Activated naive CD8-positive, alpha-beta T cell (primary cell): ENCODE results near the gene TADA2B.
"Not testable (repeated sequence)": the region's sequence is repeated elsewhere in the genome, so short reads cannot be mapped to it uniquely, and the experiment has no call there.

ENCODE experiments used
- H3K27ac Mint-ChIP-seq: one replicate; pipeline ENCODE4 v1.8.0; 2021; ENCODE audit warnings: mixed read lengths
- H3K27me3 Mint-ChIP-seq: one replicate; pipeline ENCODE4 v1.8.0; 2021; ENCODE audit warnings: mixed read lengths
- H3K36me3 Mint-ChIP-seq: one replicate; pipeline ENCODE4 v1.8.0; 2021; ENCODE audit warnings: mixed read lengths
- H3K4me1 Mint-ChIP-seq: one replicate; pipeline ENCODE4 v1.8.0; 2021; ENCODE audit warnings: low read depth, mixed read lengths
- H3K4me3 Mint-ChIP-seq: one replicate; pipeline ENCODE4 v1.8.0; 2021; ENCODE audit warnings: mild to moderate bottlenecking, mixed read lengths
- H3K9me3 Mint-ChIP-seq: one replicate; pipeline ENCODE4 v1.8.0; 2021; ENCODE audit warnings: low read depth, mixed read lengths

The TADA2B gene

DNA sequence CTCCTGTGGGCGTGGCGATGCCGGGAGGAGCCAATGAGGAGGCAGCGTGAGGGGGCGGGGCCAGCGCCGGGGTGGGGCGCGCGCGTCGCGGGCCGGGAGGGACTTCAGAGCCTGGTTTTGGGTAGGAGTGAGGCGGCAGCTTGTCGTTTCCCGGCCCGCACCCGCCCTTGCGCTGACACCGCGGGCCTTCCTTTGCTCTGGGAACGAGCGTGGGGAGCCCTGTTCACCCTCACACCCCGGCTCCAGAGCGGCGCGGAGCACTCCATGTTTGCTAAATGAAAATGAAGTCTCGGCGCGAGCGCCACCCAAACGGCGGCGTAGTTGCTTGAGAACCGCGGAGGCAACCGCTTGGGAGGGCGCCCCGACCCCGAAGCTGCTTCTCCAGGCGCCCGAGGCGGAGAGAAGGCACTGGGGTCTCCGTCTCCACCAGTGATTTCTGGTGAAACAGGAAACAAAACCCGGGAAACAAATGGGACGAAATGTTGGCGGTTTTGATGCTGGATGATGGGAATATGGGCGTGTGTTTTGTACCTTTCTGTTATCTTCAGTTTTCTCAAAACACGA lies 25.2 kb downstream of the TADA2B start:
- peak overlapping the region; percentile 96 for H3K27ac Mint-ChIP-seq
- H3K36me3 Mint-ChIP-seq: peaks cover 10% of the 10 kb centered on the region
- H3K9me3 Mint-ChIP-seq: no peaks in the 10 kb centered on the region
- H3K4me1 Mint-ChIP-seq: peaks cover 51% of the 10 kb centered on the region
- H3K27me3 Mint-ChIP-seq: no peaks in the 10 kb centered on the region
- H3K4me3 Mint-ChIP-seq: peak overlapping the region; percentile 95

DNA sequence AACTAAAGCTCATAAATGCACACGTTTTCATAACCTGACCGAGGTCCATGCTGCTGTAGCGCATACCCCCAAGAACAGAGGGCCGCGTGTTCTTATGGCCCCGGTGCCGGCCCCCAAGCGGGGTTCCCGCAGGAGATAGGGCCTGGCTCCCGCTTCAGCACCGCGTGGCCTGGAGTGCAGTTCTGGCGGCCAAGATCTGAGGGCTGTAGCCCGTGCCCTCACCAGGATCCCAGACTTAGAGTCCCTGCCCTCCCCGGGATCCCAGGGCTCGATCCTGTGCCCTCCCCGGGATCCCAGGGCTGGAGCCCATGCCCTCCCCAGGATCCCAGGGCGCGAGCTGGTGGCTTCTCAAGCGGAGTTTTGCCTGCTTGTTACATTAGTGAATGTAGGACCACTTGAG lies 25.7 kb downstream of the TADA2B start:
- Mint-ChIP-seq H3K4me1 (peaks cover 48% of the 10 kb centered on the region), H3K4me3 (peak overlapping the region; percentile 95), H3K36me3 (peaks cover 10% of the 10 kb centered on the region), H3K9me3 (no peaks in the 10 kb centered on the region), H3K27ac (peak overlapping the region; percentile 96), H3K27me3 (no peaks in the 10 kb centered on the region)

DNA sequence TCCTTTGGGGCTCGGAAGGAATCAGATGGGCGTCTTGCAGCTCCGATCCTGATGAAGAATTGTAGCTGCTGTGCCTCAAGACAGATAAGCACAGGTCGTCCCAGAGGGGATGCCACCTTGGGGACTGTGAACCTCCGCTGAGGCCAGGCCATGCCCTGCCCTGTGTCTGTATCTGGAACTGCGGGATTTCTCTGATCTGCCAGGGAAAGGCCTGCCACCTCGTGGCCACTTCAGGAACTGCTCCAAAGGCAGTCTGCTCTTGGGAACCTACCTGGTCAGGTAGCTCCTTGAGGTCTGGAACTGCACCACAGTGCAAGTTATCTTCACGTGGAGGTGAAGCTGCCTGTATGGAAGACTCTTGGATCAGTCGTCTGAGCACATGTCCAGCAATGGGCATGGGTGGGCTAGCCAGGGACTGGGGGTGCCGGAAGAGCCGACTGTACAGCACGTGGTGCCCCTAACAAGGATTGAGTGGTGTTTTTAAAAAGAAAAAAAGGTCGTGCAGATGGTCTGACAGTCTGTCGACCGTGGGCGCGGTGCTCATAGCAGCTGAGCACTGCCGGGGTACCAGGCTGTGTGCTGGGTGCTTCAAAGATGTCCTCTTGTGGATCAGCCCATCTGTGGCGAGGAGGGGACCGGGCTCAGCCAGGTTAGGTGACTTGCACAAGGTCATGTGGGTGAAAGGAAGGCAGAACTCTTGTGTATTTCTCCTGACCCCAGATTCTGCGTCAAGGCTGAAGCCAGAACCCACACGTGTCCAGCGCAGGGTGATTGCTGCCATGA lies 27.7 kb downstream of the TADA2B start:
- H3K4me3 Mint-ChIP-seq: peak overlapping the region; percentile 57
- H3K27me3 Mint-ChIP-seq: no peaks in the 10 kb centered on the region
- peaks cover 33% of the 10 kb centered on the region for H3K4me1 Mint-ChIP-seq
- peaks cover 5% of the 10 kb centered on the region for H3K36me3 Mint-ChIP-seq
- H3K27ac Mint-ChIP-seq: no peak overlapping the region
- no peaks in the 10 kb centered on the region for H3K9me3 Mint-ChIP-seq

- Mint-ChIP-seq H3K36me3 (no peaks in the 10 kb centered on the region), H3K27me3 (no peaks in the 10 kb centered on the region), H3K4me3 (no peak overlapping the region), H3K4me1 (peaks cover 16% of the 10 kb centered on the region), H3K9me3 (no peaks in the 10 kb centered on the region), H3K27ac (no peak overlapping the region)
Measured at GRCh38 chr4:7073059-7073458, 29.9 kb downstream of the TADA2B start.

DNA sequence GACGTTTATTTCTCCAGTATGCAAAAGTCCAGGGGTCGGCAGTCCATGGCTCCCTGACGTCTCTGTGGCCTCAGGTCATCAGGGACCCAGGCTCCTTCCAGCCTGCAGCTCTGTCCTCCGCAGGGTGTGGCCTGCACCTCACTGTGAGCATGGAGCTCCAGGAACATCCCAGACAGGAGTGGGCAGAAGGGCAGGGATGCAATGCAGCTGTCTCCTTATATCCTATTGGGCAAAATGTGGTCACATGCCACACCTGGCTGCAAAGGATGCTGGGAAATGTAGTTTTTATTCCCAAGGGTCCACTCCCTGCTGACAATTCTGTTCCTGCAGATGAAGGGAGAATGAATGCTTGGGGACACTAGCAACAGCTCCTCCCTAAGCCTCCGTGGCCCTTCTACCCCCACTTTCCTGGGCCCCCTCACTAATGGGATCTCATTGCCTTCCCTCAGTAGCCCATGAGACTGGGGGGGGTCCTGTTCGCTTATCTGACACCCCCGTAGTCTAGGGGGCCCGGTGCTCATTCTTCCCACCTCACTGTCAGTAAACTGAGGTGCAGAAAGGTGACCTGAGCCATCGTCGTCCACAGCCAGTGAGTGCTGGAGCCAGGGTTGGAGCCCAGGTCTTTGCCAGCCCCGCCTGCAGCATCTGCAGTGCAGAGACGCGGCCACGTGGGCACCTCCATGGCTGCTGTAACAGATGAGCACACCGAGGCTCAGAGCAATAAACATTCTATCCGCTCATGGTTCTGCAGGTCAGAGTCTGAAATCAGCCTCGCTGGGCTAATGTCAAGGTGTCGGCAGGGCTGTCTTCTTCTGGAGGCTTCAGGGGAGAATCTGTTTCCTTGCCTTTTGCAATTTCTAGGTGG lies 30.6 kb downstream of the TADA2B start:
- no peaks in the 10 kb centered on the region for H3K36me3 Mint-ChIP-seq
- no peaks in the 10 kb centered on the region for H3K27me3 Mint-ChIP-seq
- H3K9me3 Mint-ChIP-seq: no peaks in the 10 kb centered on the region
- no peak overlapping the region for H3K27ac Mint-ChIP-seq
- H3K4me1 Mint-ChIP-seq: peaks cover 11% of the 10 kb centered on the region
- H3K4me3 Mint-ChIP-seq: no peak overlapping the region

DNA sequence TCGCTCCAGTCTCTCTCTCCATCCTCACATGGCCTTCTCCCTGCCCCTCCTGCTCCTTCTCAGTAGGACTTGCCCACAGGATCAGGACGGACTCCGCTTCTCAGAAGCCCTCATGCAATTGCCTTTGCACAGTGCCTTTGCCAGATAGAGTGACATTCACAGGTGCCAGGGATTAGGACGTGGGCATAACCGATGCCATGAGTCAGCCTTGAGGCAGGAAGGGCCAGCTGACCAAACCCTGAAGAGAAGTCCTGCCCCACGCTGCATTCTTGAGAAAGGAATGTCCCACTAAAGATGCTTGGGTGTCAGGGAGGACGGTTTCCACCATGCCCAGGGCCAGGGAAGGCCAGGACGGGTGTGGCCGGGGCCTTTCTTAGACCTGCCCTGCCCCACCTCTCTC lies 31.3 kb downstream of the TADA2B start:
- Mint-ChIP-seq H3K36me3 (no peaks in the 10 kb centered on the region), H3K4me3 (no peak overlapping the region), H3K27me3 (no peaks in the 10 kb centered on the region), H3K4me1 (peaks cover 8% of the 10 kb centered on the region), H3K9me3 (no peaks in the 10 kb centered on the region), H3K27ac (no peak overlapping the region)

GRCh38 chr4:7075962-7076695 lies 33.0 kb downstream of the TADA2B start:
- H3K4me3 Mint-ChIP-seq: no peak overlapping the region
- H3K4me1 Mint-ChIP-seq: no peaks in the 10 kb centered on the region
- no peaks in the 10 kb centered on the region for H3K9me3 Mint-ChIP-seq
- H3K27me3 Mint-ChIP-seq: no peaks in the 10 kb centered on the region
- H3K27ac Mint-ChIP-seq: no peak overlapping the region
- H3K36me3 Mint-ChIP-seq: peaks cover 3% of the 10 kb centered on the region

- H3K9me3 Mint-ChIP-seq: no peaks in the 10 kb centered on the region
- H3K4me1 Mint-ChIP-seq: no peaks in the 10 kb centered on the region
- peaks cover 3% of the 10 kb centered on the region for H3K36me3 Mint-ChIP-seq
- H3K27ac Mint-ChIP-seq: no peak overlapping the region
- peaks cover 3% of the 10 kb centered on the region for H3K27me3 Mint-ChIP-seq
- no peak overlapping the region for H3K4me3 Mint-ChIP-seq
Measured at GRCh38 chr4:7076696-7077082, 33.5 kb downstream of the TADA2B start.

GRCh38 chr4:7077371-7077770 lies 34.2 kb downstream of the TADA2B start:
- H3K36me3 Mint-ChIP-seq: peaks cover 3% of the 10 kb centered on the region
- H3K4me1 Mint-ChIP-seq: no peaks in the 10 kb centered on the region
- H3K9me3 Mint-ChIP-seq: no peaks in the 10 kb centered on the region
- H3K27ac Mint-ChIP-seq: no peak overlapping the region
- H3K27me3 Mint-ChIP-seq: peaks cover 4% of the 10 kb centered on the region
- no peak overlapping the region for H3K4me3 Mint-ChIP-seq

DNA sequence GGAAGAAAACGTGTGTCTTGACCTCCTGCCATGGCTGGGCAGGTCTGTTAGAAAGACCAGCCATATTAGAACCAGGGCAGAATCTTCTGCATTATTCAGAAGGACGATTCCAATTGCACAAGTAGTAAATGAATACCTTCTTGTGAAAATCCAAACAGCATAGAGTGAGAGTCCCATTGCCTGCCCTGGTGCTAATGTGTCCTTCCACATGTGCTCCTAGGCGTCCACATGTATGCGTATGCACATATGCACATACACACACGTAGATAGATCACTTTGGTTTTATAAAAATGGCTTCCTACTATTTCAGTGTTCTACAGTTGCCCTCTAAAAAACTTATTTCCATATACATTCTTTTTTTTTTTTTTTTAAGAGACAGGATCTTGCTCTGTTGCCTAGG lies 34.9 kb downstream of the TADA2B start:
- Mint-ChIP-seq H3K9me3 (no peaks in the 10 kb centered on the region), H3K4me3 (no peak overlapping the region), H3K36me3 (peaks cover 3% of the 10 kb centered on the region), H3K27me3 (peaks cover 7% of the 10 kb centered on the region), H3K4me1 (no peaks in the 10 kb centered on the region), H3K27ac (no peak overlapping the region)

- H3K36me3 Mint-ChIP-seq, H3K9me3 Mint-ChIP-seq, H3K27ac Mint-ChIP-seq, H3K4me1 Mint-ChIP-seq, H3K4me3 Mint-ChIP-seq: not testable (repeated sequence)
- H3K27me3 Mint-ChIP-seq: peaks cover 15% of the 10 kb centered on the region
Measured at GRCh38 chr4:7079483-7079882, 36.3 kb downstream of the TADA2B start.

- not testable (repeated sequence) for H3K27ac Mint-ChIP-seq, H3K9me3 Mint-ChIP-seq, H3K4me3 Mint-ChIP-seq, H3K36me3 Mint-ChIP-seq, H3K4me1 Mint-ChIP-seq
- peaks cover 18% of the 10 kb centered on the region for H3K27me3 Mint-ChIP-seq
Measured at GRCh38 chr4:7079909-7080308, 36.7 kb downstream of the TADA2B start.

- H3K36me3 Mint-ChIP-seq: peaks cover 3% of the 10 kb centered on the region
- H3K27ac Mint-ChIP-seq: no peak overlapping the region
- no peaks in the 10 kb centered on the region for H3K4me1 Mint-ChIP-seq
- H3K4me3 Mint-ChIP-seq: no peak overlapping the region
- H3K27me3 Mint-ChIP-seq: peaks cover 24% of the 10 kb centered on the region
- no peaks in the 10 kb centered on the region for H3K9me3 Mint-ChIP-seq
Measured at GRCh38 chr4:7083597-7084563, 40.7 kb downstream of the TADA2B start.

- not testable (repeated sequence) for H3K27ac Mint-ChIP-seq, H3K4me3 Mint-ChIP-seq, H3K4me1 Mint-ChIP-seq, H3K36me3 Mint-ChIP-seq, H3K9me3 Mint-ChIP-seq
- H3K27me3 Mint-ChIP-seq: peaks cover 26% of the 10 kb centered on the region
Measured at GRCh38 chr4:7084564-7084961, 41.4 kb downstream of the TADA2B start.
